A549 (cell line): ENCODE measurements around the gene DNAJC15. TPM values are rescaled to one million over a fixed set of nuclear protein-coding genes. Genes with fewer than 3 reads are reported as not detected.

Experiments
- ATAC-seq, 2 experiments: fragments of 200-7000 bp in 1 of 2; fragments of >200 bp in 1 of 2; cut with Nextera tagmentation in 1 of 2; cut with Tn5 transposase in 1 of 2; 3 replicates each; pipeline versions ENCODE4 v1.8.0 to v1.9.1; 2018 to 2020; ENCODE audit warnings: mild to moderate bottlenecking in 1 of 2, moderate library complexity in 1 of 2
- CTCF ChIA-PET: fragments of 300-600 bp; sonication (Branson Sonifier 250); formaldehyde crosslinking; extraction: SDS; loops from one replicate; lab custom pipeline; 2021; ENCODE audit warnings: antibody characterized with exemption, inconsistent platforms; lab: Yijun Ruan, JAX
- POLR2A ChIA-PET: fragments of 350-600 bp; formaldehyde crosslinking; extraction: SDS; loops from one replicate; lab custom pipeline; 2021; ENCODE audit warnings: antibody characterized with exemption, inconsistent platforms; lab: Yijun Ruan, JAX
- DNase-seq, 2 experiments: peaks; one replicate each; pipeline versions ENCODE4 v3.0.0 to v3.0.0-alpha.2; 2011 to 2016; ENCODE audit warnings: low read depth in 1 of 2, low spot score in 1 of 2
- FAIRE-seq: peaks from 2 replicates; lab custom pipeline; 2011; peaks lifted over from hg19 to GRCh38; lab: Jason Lieb, UNC
- H3K27ac ChIP-seq, 2 experiments: fragments of >200 bp; sonication (Bioruptor Twin); formaldehyde crosslinking; 3 replicates each; pipeline ENCODE4 v1.5.1; 2016 to 2017
- H3K4me1 ChIP-seq: fragments of >200 bp; sonication (Bioruptor Twin); formaldehyde crosslinking; 3 replicates; pipeline ENCODE4 v1.6.1; 2016
- H3K4me2 ChIP-seq: fragments of >200 bp; sonication (Bioruptor Twin); formaldehyde crosslinking; 3 replicates; pipeline ENCODE4 v1.6.1; 2016
- H3K4me3 ChIP-seq: fragments of >200 bp; sonication (Bioruptor Twin); formaldehyde crosslinking; 3 replicates; pipeline ENCODE4 v1.5.1; 2016
- H3K9me3 ChIP-seq: fragments of >200 bp; sonication (Bioruptor Twin); formaldehyde crosslinking; 3 replicates; pipeline ENCODE4 v1.6.1; 2016
- CEBPB ChIP-seq, 2 experiments: fragments of >200 bp in 1 of 2; sonication (Bioruptor Twin) in 1 of 2; formaldehyde crosslinking in 1 of 2; IDR thresholded peaks; 2 replicates each; pipeline ENCODE4 v1.6.1; 2012 to 2016
- EHF ChIP-seq: fragments of 250-450 bp; sonication (Bioruptor Pico); IDR thresholded peaks from 2 replicates; pipeline ENCODE4 v1.5.0; 2020; ENCODE audit warnings: mild to moderate bottlenecking
- EP300 ChIP-seq, 2 experiments: fragments of >200 bp; sonication (Bioruptor Twin); formaldehyde crosslinking; IDR thresholded peaks; 2 replicates in 1 of 2; 3 replicates in 1 of 2; pipeline ENCODE4 v1.6.1; 2016 to 2017
- ESRRA ChIP-seq: fragments of 150-350 bp; IDR thresholded peaks from 2 replicates; pipeline ENCODE4 v1.6.1; 2014; ENCODE audit warnings: mild to moderate bottlenecking, low read length, borderline replicate concordance
- FOSB ChIP-seq: fragments of 250-450 bp; sonication (Bioruptor Pico); IDR thresholded peaks from 2 replicates; pipeline ENCODE4 v1.5.0; 2020; ENCODE audit warnings: mild to moderate bottlenecking, moderate library complexity
- FOSL2 ChIP-seq, 2 experiments: fragments of 450-650 bp in 1 of 2; fragments of >200 bp in 1 of 2; sonication (Bioruptor Twin) in 1 of 2; formaldehyde crosslinking; IDR thresholded peaks; 2 replicates each; pipeline versions ENCODE4 v1.5.0 to v1.6.1; 2016 to 2020; ENCODE audit warnings: mild to moderate bottlenecking in 1 of 2, moderate library complexity in 1 of 2
- GATA3 ChIP-seq: IDR thresholded peaks from 2 replicates; pipeline ENCODE4 v1.6.1; 2012; ENCODE audit warnings: borderline replicate concordance
- HOXB13 ChIP-seq: fragments of 250-450 bp; sonication (Bioruptor Pico); IDR thresholded peaks from 2 replicates; pipeline ENCODE4 v1.5.0; 2020; ENCODE audit warnings: low read depth, mild to moderate bottlenecking, moderate library complexity
- KDM1A ChIP-seq: fragments of 200-600 bp; sonication (generic); IDR thresholded peaks from 2 replicates; pipeline ENCODE4 v1.6.1; 2016; ENCODE audit warnings: low read depth, mild to moderate bottlenecking
- MYC ChIP-seq: IDR thresholded peaks from 2 replicates; pipeline ENCODE4 v1.6.1; 2012; ENCODE audit warnings: mild to moderate bottlenecking, inconsistent platforms, low read length, improper control_type of control experiment, borderline replicate concordance
- NR3C1 ChIP-seq: fragments of >200 bp; sonication (Bioruptor Twin); formaldehyde crosslinking; IDR thresholded peaks from 3 replicates; pipeline ENCODE4 v1.6.1; 2017
- PHF8 ChIP-seq: fragments of 200-600 bp; sonication (generic); IDR thresholded peaks from 2 replicates; pipeline ENCODE4 v1.6.1; 2016; ENCODE audit warnings: low read depth, mild to moderate bottlenecking, antibody characterized with exemption, moderate library complexity, borderline replicate concordance
- POLR2A ChIP-seq: IDR thresholded peaks from 2 replicates; pipeline ENCODE4 v1.6.1; 2012; ENCODE audit warnings: mild to moderate bottlenecking, low read length
- RARB ChIP-seq: fragments of 250-450 bp; sonication (Bioruptor Pico); IDR thresholded peaks from 2 replicates; pipeline ENCODE4 v1.8.0; 2021; ENCODE audit warnings: mild to moderate bottlenecking, moderate library complexity
- RCOR1 ChIP-seq: fragments of 150-350 bp; IDR thresholded peaks from 2 replicates; pipeline ENCODE4 v1.6.1; 2014; ENCODE audit warnings: antibody characterized with exemption, low read length, low read depth
- RFX5 ChIP-seq: fragments of 450-650 bp; IDR thresholded peaks from 2 replicates; pipeline ENCODE4 v1.7.1; 2014; ENCODE audit warnings: antibody characterized with exemption, mild to moderate bottlenecking, moderate library complexity
- SMC3 ChIP-seq: fragments of >200 bp; sonication (Bioruptor Twin); formaldehyde crosslinking; IDR thresholded peaks from 3 replicates; pipeline ENCODE4 v1.6.1; 2018; ENCODE audit warnings: inconsistent platforms
- SREBF2 ChIP-seq: fragments of 450-650 bp; IDR thresholded peaks from 2 replicates; pipeline ENCODE4 v1.6.1; 2014; ENCODE audit warnings: mild to moderate bottlenecking, moderate library complexity
- TFCP2L1 ChIP-seq: fragments of 250-450 bp; sonication (Bioruptor Pico); IDR thresholded peaks from 2 replicates; pipeline ENCODE4 v1.5.0; 2021; ENCODE audit warnings: mild to moderate bottlenecking
- TP53 ChIP-seq: fragments of 250-450 bp; sonication (Bioruptor Pico); IDR thresholded peaks from 2 replicates; pipeline ENCODE4 v1.5.0; 2021; ENCODE audit warnings: mild to moderate bottlenecking, moderate library complexity
- ZNF302 ChIP-seq: fragments of 250-450 bp; sonication (Bioruptor Pico); IDR thresholded peaks from 2 replicates; pipeline ENCODE4 v1.9.0; 2021; ENCODE audit warnings: inconsistent platforms, mild to moderate bottlenecking, moderate library complexity
- WGBS: methylation state at CpG from one replicate; pipeline ENCODE4 v1.1.6; 2017; ENCODE audit errors: missing lambda C conversion rate; 5-methylcytosine and 5-hydroxymethylcytosine counted together
- polyA plus RNA-seq, 4 experiments: library from polyadenylated mRNA; depleted of rRNA in 3 of 4; stranded (reverse); fragments of >200 nt; fragmentation: RNase III in 1 of 4; extraction: RNeasy Plus Mini Kit Qiagen cat#74134 plus additional on column Dnase treatment in 1 of 4; gene quantifications; 2 replicates in 3 of 4; 3 replicates in 1 of 4; pipeline ENCODE4 v1.2.3, GENCODE V29; 2011 to 2017
- TF ChIP-seq, protein P1 (sequence below): fragments of >200 bp; sonication (Bioruptor Twin); formaldehyde crosslinking; IDR thresholded peaks from 3 replicates; pipeline ENCODE4 v1.6.1; 2016
- TF ChIP-seq, protein P2 (sequence below): IDR thresholded peaks from 2 replicates; pipeline ENCODE4 v1.6.1; 2012
- TF ChIP-seq, protein P3 (sequence below): fragments of 150-350 bp; IDR thresholded peaks from 2 replicates; pipeline ENCODE4 v1.6.1; 2014; ENCODE audit warnings: low read depth, mild to moderate bottlenecking, low read length
- TF ChIP-seq, protein P4 (sequence below): fragments of 200-600 bp; sonication (generic); IDR thresholded peaks from 2 replicates; pipeline ENCODE4 v1.6.1; 2016; ENCODE audit warnings: antibody characterized with exemption, mild to moderate bottlenecking, moderate library complexity

Gene DNAJC15
- polyA plus RNA-seq, 2 of the 4 experiments (the other 2 are of a cell fraction), result 0.03 to 0.05 TPM

DNA sequence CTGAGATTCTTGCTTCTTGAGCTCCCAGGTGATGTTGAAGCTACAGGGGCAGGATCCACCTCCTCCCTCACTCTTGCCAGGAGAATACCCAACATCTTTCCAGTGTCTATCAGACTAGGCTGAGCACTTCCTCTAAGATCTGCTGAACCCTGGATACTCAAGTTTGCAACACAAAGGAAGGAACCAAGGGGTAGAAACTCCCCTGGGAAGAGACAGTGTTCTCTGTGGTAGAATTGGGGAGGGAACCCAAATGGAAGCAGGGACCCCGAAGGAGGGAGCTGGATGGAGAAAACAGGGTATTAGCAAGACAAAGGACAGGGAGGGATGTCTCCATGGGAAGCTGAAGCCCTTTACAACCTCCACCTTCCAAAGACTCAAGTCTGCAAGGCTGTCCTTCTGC is 117.6 kb downstream of the DNAJC15 start:
- FAIRE-seq, result no peak
- ChIA-PET CTCF (interaction anchor here (1.5 kb wide), 1 partner anchor 8 kb away, joined by 6 read pairs; no protein-coding TSS in a partner anchor), POLR2A (no interaction called here)
- H3K4me1 ChIP-seq, result no peaks in the 10 kb centered on the region
- DNase-seq, result no peak
- no peak overlapping the region for H3K4me3 ChIP-seq
- no peaks in the 10 kb centered on the region for H3K9me3 ChIP-seq
- TF ChIP-seq RARB (no peak), ZNF302 (CRISPR knock-in tag) (no peak), ESRRA (no peak), FOSL2 (IDR thresholded peaks at IDR 0.05) (no peak), FOSL2 (CRISPR knock-in tag; IDR thresholded peaks at IDR 0.05) (no peak), EP300 (IDR thresholded peaks at IDR 0.05) (no peak), TFCP2L1 (no peak), KDM1A (no peak), GATA3 (no peak), SMC3 (no peak), TP53 (CRISPR knock-in tag) (no peak)
- TF ChIP-seq, protein P1, sequence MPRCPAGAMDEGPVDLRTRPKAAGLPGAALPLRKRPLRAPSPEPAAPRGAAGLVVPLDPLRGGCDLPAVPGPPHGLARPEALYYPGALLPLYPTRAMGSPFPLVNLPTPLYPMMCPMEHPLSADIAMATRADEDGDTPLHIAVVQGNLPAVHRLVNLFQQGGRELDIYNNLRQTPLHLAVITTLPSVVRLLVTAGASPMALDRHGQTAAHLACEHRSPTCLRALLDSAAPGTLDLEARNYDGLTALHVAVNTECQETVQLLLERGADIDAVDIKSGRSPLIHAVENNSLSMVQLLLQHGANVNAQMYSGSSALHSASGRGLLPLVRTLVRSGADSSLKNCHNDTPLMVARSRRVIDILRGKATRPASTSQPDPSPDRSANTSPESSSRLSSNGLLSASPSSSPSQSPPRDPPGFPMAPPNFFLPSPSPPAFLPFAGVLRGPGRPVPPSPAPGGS, result no peak
- TF ChIP-seq, protein P2, sequence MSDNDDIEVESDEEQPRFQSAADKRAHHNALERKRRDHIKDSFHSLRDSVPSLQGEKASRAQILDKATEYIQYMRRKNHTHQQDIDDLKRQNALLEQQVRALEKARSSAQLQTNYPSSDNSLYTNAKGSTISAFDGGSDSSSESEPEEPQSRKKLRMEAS, result no peak
- TF ChIP-seq, protein P3, sequence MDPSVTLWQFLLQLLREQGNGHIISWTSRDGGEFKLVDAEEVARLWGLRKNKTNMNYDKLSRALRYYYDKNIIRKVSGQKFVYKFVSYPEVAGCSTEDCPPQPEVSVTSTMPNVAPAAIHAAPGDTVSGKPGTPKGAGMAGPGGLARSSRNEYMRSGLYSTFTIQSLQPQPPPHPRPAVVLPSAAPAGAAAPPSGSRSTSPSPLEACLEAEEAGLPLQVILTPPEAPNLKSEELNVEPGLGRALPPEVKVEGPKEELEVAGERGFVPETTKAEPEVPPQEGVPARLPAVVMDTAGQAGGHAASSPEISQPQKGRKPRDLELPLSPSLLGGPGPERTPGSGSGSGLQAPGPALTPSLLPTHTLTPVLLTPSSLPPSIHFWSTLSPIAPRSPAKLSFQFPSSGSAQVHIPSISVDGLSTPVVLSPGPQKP, result no peak
- TF ChIP-seq, protein P4, sequence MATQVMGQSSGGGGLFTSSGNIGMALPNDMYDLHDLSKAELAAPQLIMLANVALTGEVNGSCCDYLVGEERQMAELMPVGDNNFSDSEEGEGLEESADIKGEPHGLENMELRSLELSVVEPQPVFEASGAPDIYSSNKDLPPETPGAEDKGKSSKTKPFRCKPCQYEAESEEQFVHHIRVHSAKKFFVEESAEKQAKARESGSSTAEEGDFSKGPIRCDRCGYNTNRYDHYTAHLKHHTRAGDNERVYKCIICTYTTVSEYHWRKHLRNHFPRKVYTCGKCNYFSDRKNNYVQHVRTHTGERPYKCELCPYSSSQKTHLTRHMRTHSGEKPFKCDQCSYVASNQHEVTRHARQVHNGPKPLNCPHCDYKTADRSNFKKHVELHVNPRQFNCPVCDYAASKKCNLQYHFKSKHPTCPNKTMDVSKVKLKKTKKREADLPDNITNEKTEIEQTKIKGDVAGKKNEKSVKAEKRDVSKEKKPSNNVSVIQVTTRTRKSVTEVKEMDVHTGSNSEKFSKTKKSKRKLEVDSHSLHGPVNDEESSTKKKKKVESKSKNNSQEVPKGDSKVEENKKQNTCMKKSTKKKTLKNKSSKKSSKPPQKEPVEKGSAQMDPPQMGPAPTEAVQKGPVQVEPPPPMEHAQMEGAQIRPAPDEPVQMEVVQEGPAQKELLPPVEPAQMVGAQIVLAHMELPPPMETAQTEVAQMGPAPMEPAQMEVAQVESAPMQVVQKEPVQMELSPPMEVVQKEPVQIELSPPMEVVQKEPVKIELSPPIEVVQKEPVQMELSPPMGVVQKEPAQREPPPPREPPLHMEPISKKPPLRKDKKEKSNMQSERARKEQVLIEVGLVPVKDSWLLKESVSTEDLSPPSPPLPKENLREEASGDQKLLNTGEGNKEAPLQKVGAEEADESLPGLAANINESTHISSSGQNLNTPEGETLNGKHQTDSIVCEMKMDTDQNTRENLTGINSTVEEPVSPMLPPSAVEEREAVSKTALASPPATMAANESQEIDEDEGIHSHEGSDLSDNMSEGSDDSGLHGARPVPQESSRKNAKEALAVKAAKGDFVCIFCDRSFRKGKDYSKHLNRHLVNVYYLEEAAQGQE, result no peak
- no peak overlapping the region for H3K27ac ChIP-seq
- WGBS, result 8% methylated on average over 1 of the region's 1 CpG
- ATAC-seq, result no peak
- H3K4me2 ChIP-seq, result no peak overlapping the region

DNA sequence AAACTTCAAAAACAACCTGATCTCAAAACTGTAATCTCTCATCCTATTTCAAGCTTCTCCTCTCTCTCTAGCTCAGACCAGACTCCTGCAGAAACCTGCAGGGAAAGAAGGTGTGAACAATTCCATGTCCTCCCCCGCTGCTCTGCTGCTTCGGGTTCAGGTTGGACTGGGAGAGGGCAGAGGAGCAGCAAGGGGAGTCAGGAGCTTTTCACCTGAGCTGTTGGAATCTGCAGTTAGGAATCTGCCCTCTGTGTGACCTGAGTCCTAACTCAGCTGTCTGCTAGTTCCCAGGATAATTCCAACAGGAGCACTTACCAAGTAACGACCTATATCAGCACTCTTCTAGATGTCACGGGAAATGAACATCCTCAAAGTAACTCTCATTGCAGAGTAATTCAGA is 118.3 kb downstream of the DNAJC15 start:
- DNase-seq (no peak), ATAC-seq (no peak), FAIRE-seq (no peak)
- POLR2A ChIA-PET, result no interaction called here
- H3K9me3 ChIP-seq, result no peaks in the 10 kb centered on the region
- TF ChIP-seq MYC, result no peak
- TF ChIP-seq POLR2A, result no peak
- no peak for TF ChIP-seq PHF8
- 69% methylated on average over 4 of the region's 4 CpGs for WGBS
- H3K4me3 ChIP-seq, result no peak overlapping the region
- CTCF ChIA-PET, result interaction anchor here (1.5 kb wide), 1 partner anchor 9 kb away, joined by 6 read pairs; no protein-coding TSS in a partner anchor
- H3K27ac ChIP-seq, result no peak overlapping the region
- H3K4me2 ChIP-seq, result no peak overlapping the region
- no peaks in the 10 kb centered on the region for H3K4me1 ChIP-seq

DNA sequence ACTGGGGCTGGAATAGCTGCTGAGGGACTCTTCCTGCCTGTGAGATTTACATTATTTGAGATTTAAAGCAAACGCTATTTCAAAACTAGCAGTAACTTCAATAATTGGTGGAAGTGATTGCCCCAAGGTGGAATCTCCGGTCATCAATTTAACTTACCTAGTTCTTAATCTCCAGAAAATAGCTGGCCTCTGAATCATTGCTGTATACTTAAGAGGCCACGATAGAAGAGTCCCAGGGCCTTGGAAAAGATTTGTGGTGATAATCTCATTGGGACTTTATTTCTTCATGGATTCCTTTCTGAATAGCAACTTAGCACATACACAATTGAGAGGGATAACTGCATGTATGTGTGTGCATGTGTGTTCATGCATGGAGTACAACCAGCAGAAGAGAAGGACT is 120.2 kb downstream of the DNAJC15 start:
- Histone ChIP-seq H3K9me3 (no peaks in the 10 kb centered on the region), H3K4me2 (no peak overlapping the region), H3K27ac (no peak overlapping the region), H3K4me3 (no peak overlapping the region), H3K4me1 (no peaks in the 10 kb centered on the region)
- FAIRE-seq (no peak), ATAC-seq (no peak), DNase-seq (no peak)
- 30% methylated on average over 3 of the region's 3 CpGs for WGBS
- CTCF ChIA-PET, result no interaction called here
- POLR2A ChIA-PET, result no interaction called here
- TF ChIP-seq EHF (CRISPR knock-in tag) (no peak), RCOR1 (no peak), CEBPB (IDR thresholded peaks at IDR 0.05) (no peak), ZNF302 (CRISPR knock-in tag) (no peak), SREBF2 (no peak), SMC3 (no peak), HOXB13 (CRISPR knock-in tag) (no peak), FOSB (no peak), RFX5 (no peak), TFCP2L1 (no peak), NR3C1 (no peak)
